CD14-positive monocyte (primary cell): ENCODE data around the gene AR. TPM values are rescaled to one million over a fixed set of nuclear protein-coding genes. Genes with fewer than 3 reads are reported as not detected.

Source experiments
- DNase-seq, 3 donors: peaks; one replicate each; pipeline ENCODE4 v3.0.0-alpha.2; 2011 to 2022
- H2AFZ ChIP-seq: 2 replicates; pipeline ENCODE4 v1.6.0; 2012; ENCODE audit warnings: mild to moderate bottlenecking, low read depth, low read length, inconsistent platforms; ENCODE audit not compliant: insufficient read depth, poor library complexity, severe bottlenecking
- H3K27ac ChIP-seq, 2 donors: 1 replicate in 1 of 2; 2 replicates in 1 of 2; pipeline ENCODE4 v1.5.1; 2012 to 2013; ENCODE audit warnings: low read length in 2 of 2, control low read depth in 1 of 2, inconsistent platforms in 1 of 2, low read depth in 1 of 2, mild to moderate bottlenecking in 1 of 2
- H3K27me3 ChIP-seq, 2 donors: one replicate each; pipeline versions ENCODE4 v1.6.0 to v1.6.1; 2011 to 2013; ENCODE audit warnings: low read length in 2 of 2; ENCODE audit not compliant: control insufficient read depth in 2 of 2, insufficient read depth in 2 of 2
- H3K36me3 ChIP-seq, 2 donors: replicated peaks in 1 of 2; 1 replicate in 1 of 2; 2 replicates in 1 of 2; pipeline versions ENCODE4 v1.5.1 to v1.6.1; 2012 to 2013; ENCODE audit warnings: low read length in 2 of 2, control low read depth in 1 of 2, inconsistent platforms in 1 of 2, mild to moderate bottlenecking in 1 of 2; ENCODE audit not compliant: insufficient read depth in 2 of 2, control insufficient read depth in 1 of 2
- H3K4me1 ChIP-seq, 2 donors: 1 replicate in 1 of 2; 2 replicates in 1 of 2; pipeline versions ENCODE4 v1.5.1 to v1.6.1; 2012 to 2013; ENCODE audit warnings: low read length in 2 of 2, control low read depth in 1 of 2, inconsistent platforms in 1 of 2, mild to moderate bottlenecking in 1 of 2, moderate library complexity in 1 of 2; ENCODE audit not compliant: insufficient read depth in 2 of 2, control insufficient read depth in 1 of 2
- H3K4me2 ChIP-seq: replicated peaks from 2 replicates; pipeline ENCODE3; 2012; ENCODE audit warnings: low read length, moderate library complexity, mild to moderate bottlenecking; ENCODE audit not compliant: poor library complexity, severe bottlenecking; ENCODE audit errors: extremely low read depth
- H3K4me3 ChIP-seq, 3 experiments: fragments of 200-600 bp in 1 of 3; sonication (generic) in 1 of 3; replicated peaks in 1 of 3; 1 replicate in 2 of 3; 2 replicates in 1 of 3; pipeline ENCODE4 v1.5.1; 2011 to 2013; ENCODE audit warnings: low read length in 3 of 3, mild to moderate bottlenecking in 3 of 3, control low read depth in 2 of 3, low read depth in 2 of 3, inconsistent platforms in 1 of 3, moderate library complexity in 1 of 3
- H3K79me2 ChIP-seq: 2 replicates; pipeline ENCODE4 v1.6.0; 2012; ENCODE audit warnings: mild to moderate bottlenecking, control low read depth, inconsistent platforms, low read length, moderate library complexity; ENCODE audit not compliant: insufficient read depth
- H3K9ac ChIP-seq: 2 replicates; pipeline ENCODE4 v1.6.0; 2017; ENCODE audit warnings: low read length, mild to moderate bottlenecking; ENCODE audit not compliant: insufficient read depth, poor library complexity, severe bottlenecking
- H3K9me3 ChIP-seq, 2 donors: replicated peaks in 1 of 2; 1 replicate in 1 of 2; 2 replicates in 1 of 2; pipeline versions ENCODE4 v1.5.1 to v1.6.1; 2012 to 2013; ENCODE audit warnings: low read length in 2 of 2, control low read depth in 1 of 2; ENCODE audit not compliant: control insufficient read depth in 1 of 2, insufficient read depth in 1 of 2
- H4K20me1 ChIP-seq: 2 replicates; pipeline ENCODE4 v1.6.0; 2012; ENCODE audit warnings: mild to moderate bottlenecking, low read length, control low read depth, moderate library complexity; ENCODE audit not compliant: insufficient read depth
- H3K27ac Mint-ChIP-seq, 7 donors: one replicate each; pipeline ENCODE4 v1.8.0; 2020; ENCODE audit warnings: mild to moderate bottlenecking in 7 of 7, mixed read lengths in 7 of 7, moderate library complexity in 6 of 7, inconsistent platforms in 2 of 7
- H3K27me3 Mint-ChIP-seq, 3 donors: one replicate each; pipeline ENCODE4 v1.8.0; 2021 to 2022; ENCODE audit warnings: low read depth in 3 of 3, mild to moderate bottlenecking in 3 of 3, mixed read lengths in 3 of 3, moderate library complexity in 3 of 3, inconsistent platforms in 1 of 3
- H3K36me3 Mint-ChIP-seq, 2 donors: one replicate each; pipeline ENCODE4 v1.8.0; 2020; ENCODE audit warnings: mixed read lengths in 2 of 2, inconsistent platforms in 1 of 2, mild to moderate bottlenecking in 1 of 2
- H3K4me1 Mint-ChIP-seq: one replicate; pipeline ENCODE4 v1.8.0; 2020; ENCODE audit warnings: mild to moderate bottlenecking, mixed read lengths
- H3K4me3 Mint-ChIP-seq, 2 donors: one replicate each; pipeline ENCODE4 v1.8.0; 2020; ENCODE audit warnings: mild to moderate bottlenecking in 2 of 2, mixed read lengths in 2 of 2, moderate library complexity in 1 of 2
- H3K9me3 Mint-ChIP-seq, 7 donors: one replicate each; pipeline ENCODE4 v1.8.0; 2020 to 2022; ENCODE audit warnings: mixed read lengths in 7 of 7, mild to moderate bottlenecking in 6 of 7, moderate library complexity in 6 of 7, inconsistent platforms in 2 of 7
- CTCF ChIP-seq: fragments of 200-600 bp; IDR thresholded peaks from one replicate; pipeline ENCODE4 v1.8.0; 2022; ENCODE audit warnings: antibody characterized with exemption, mild to moderate bottlenecking
- WGBS: methylation state at CpG from one replicate; pipeline ENCODE4 v1.1.5; 2013; ENCODE audit warnings: missing lambda C conversion rate; ENCODE audit not compliant: insufficient coverage; 5-methylcytosine and 5-hydroxymethylcytosine counted together
- intact Hi-C, 2 donors: fragments of 100-400 bp; cut with micrococcal nuclease; formaldehyde crosslinking; loops; one replicate each; pipeline versions ENCODE4 v1.15.0 to v1.15.1; 2023
- polyA plus RNA-seq, 3 donors: library from polyadenylated mRNA; depleted of rRNA in 1 of 3; unstranded in 2 of 3; stranded (reverse) in 1 of 3; fragments of 300-500 nt in 2 of 3; fragments of >200 nt in 1 of 3; fragmentation: Illumina TruSeq in 2 of 3; gene quantifications; 1 replicate in 2 of 3; 2 replicates in 1 of 3; pipeline ENCODE4 v1.2.3, GENCODE V29; 2012 to 2021

AR gene
- polyA plus RNA-seq, 3 donors, result not detected

GRCh38 chrX:67652543-67652942 lies 108.7 kb downstream of the AR start:
- no peaks in the 10 kb centered on the region for H3K4me1 ChIP-seq
- H3K9ac ChIP-seq, result no peak overlapping the region
- H3K36me3 ChIP-seq, result no peaks in the 10 kb centered on the region
- no peaks in the 10 kb centered on the region for H3K79me2 ChIP-seq
- no peaks in the 10 kb centered on the region for H4K20me1 ChIP-seq
- H3K4me1 Mint-ChIP-seq, result no peaks in the 10 kb centered on the region
- H3K27ac Mint-ChIP-seq, result no peak overlapping the region
- H3K4me3 Mint-ChIP-seq, result no peak overlapping the region
- TF ChIP-seq CTCF, result no peak
- intact Hi-C loops, result no loop called here
- H3K27me3 ChIP-seq, result no peaks in the 10 kb centered on the region
- no peaks in the 10 kb centered on the region for H3K36me3 Mint-ChIP-seq
- no peaks in the 10 kb centered on the region for H3K27me3 Mint-ChIP-seq
- DNase-seq, result no peak
- H3K9me3 Mint-ChIP-seq, result peaks cover 0 to 2% (median 0%) of the 10 kb centered on the region in 7 donors
- no peaks in the 10 kb centered on the region for H3K9me3 ChIP-seq
- no peak overlapping the region for H2AFZ ChIP-seq
- H3K27ac ChIP-seq, result no peak overlapping the region
- no peak overlapping the region for H3K4me2 ChIP-seq
- no peak overlapping the region for H3K4me3 ChIP-seq

- Mint-ChIP-seq H3K4me1 (no peaks in the 10 kb centered on the region), H3K27me3 (peaks cover 0 to 1% (median 0%) of the 10 kb centered on the region in 3 donors), H3K9me3 (peaks cover 0 to 6% (median 0%) of the 10 kb centered on the region in 7 donors), H3K27ac (no peak overlapping the region), H3K4me3 (no peak overlapping the region), H3K36me3 (no peaks in the 10 kb centered on the region)
- H3K36me3 ChIP-seq, result no peaks in the 10 kb centered on the region
- H3K9me3 ChIP-seq, result no peaks in the 10 kb centered on the region
- no peak overlapping the region for H3K27ac ChIP-seq
- WGBS, result 100% methylated on average over 1 of the region's 1 CpG
- H2AFZ ChIP-seq, result no peak overlapping the region
- H3K4me1 ChIP-seq, result no peaks in the 10 kb centered on the region
- TF ChIP-seq CTCF, result no peak
- intact Hi-C loops, result no loop called here
- H3K27me3 ChIP-seq, result no peaks in the 10 kb centered on the region
- no peaks in the 10 kb centered on the region for H4K20me1 ChIP-seq
- no peaks in the 10 kb centered on the region for H3K79me2 ChIP-seq
- no peak overlapping the region for H3K4me3 ChIP-seq
- H3K4me2 ChIP-seq, result no peak overlapping the region
- DNase-seq, result no peak
- H3K9ac ChIP-seq, result no peak overlapping the region
Observed at GRCh38 chrX:67654301-67654700, 110.5 kb downstream of the AR start.
